ENCODE results near the gene RAB3D. TPM values are rescaled to one million over a fixed set of nuclear protein-coding genes. Genes with fewer than 3 reads are reported as not detected.
A peak's percentile ranks its signal among the peaks of the same experiment; 100 is the strongest.

RAB3D gene
- total RNA-seq (2021; ENCODE audit: unreplicated experiment): 28.9 TPM
- 14.9 and 20.1 TPM in 2 replicates for polyA plus RNA-seq (2012)
- Bru-seq, nascent RNA: percentile 56 among the genes with signal in this experiment
- percentile 84 among the genes with signal in this experiment for BruChase-seq, experiment 1, labeled RNA remaining after a 6-hour chase
- BruChase-seq, experiment 2, labeled RNA remaining after a 2-hour chase: percentile 72 among the genes with signal in this experiment
- long read RNA-seq, full-length matches to known transcripts: 29 of 31 reads
- long read RNA-seq, partial matches to known transcripts: 0 of 31 reads
- long read RNA-seq, other reads (novel, unspliced or antisense): 2 of 31 reads

- Histone ChIP-seq H3K9me2 (ENCODE audit: insufficient read depth) (no peaks in the 10 kb centered on the region), H3K27me3 (ENCODE audit: insufficient read depth, low read length) (no peaks in the 10 kb centered on the region), H3K27ac (ENCODE audit: low read depth, low read length) (peak within 1 kb of the TSS; percentile 62; the same call in 1 of the 2 replicates), H4K20me1 (ENCODE audit: insufficient read depth) (no peaks in the 10 kb centered on the region), H3K4me2 (ENCODE audit: low read length) (peak within 1 kb of the TSS; percentile 96), H3K36me3 (ENCODE audit: control insufficient read depth in 1 of 2, insufficient read depth in 2 of 2, low read length in 2 of 2) (peaks cover 13 to 15% of the 10 kb centered on the region in 2 experiments), H3K79me2 (ENCODE audit: insufficient read depth, low read length) (no peaks in the 10 kb centered on the region), H3K9ac (ENCODE audit: low read length) (peak within 1 kb of the TSS; percentile 76), H2AFZ (ENCODE audit: low read depth, low read length, poor library complexity, severe bottlenecking) (peak within 1 kb of the TSS; percentile 94), H3K4me3 (replicated peaks in 1 of 2; ENCODE audit: low read depth in 1 of 2, low read length in 2 of 2) (peak within 1 kb of the TSS; percentile 69 to 86), H3K9me3 (ENCODE audit: control insufficient read depth in 1 of 2, insufficient read depth in 1 of 2, low read depth in 1 of 2, low read length in 2 of 2) (peaks cover 0 to 5% of the 10 kb centered on the region in 2 experiments; a peak in 1 of 4 replicates), H3K4me1 (ENCODE audit: control insufficient read depth in 1 of 2, insufficient read depth in 2 of 2, low read length in 2 of 2) (peaks cover 21 to 38% of the 10 kb centered on the region in 2 experiments)
- intact Hi-C loops (cut with micrococcal nuclease): no loop called here
- TF ChIP-seq YY1 (IDR thresholded peaks at IDR 0.05; ENCODE audit: extremely low read depth, insufficient replicate concordance, low read depth, low read length) (no peak), REST (IDR thresholded peaks at IDR 0.05; ENCODE audit: low read depth) (no peak), POLR2AphosphoS5 (IDR thresholded peaks at IDR 0.05; ENCODE audit: low read depth, low read length) (peak; percentile 87), EZH2 (IDR thresholded peaks at IDR 0.05) (no peak), ZNF274 (IDR thresholded peaks at IDR 0.05; ENCODE audit: low read depth, low read length) (no peak), ZFX (IDR thresholded peaks at IDR 0.05) (no peak), SP1 (IDR thresholded peaks at IDR 0.05; ENCODE audit: low read depth) (peak; percentile 28; the same call in 1 of the 2 replicates), ELF1 (IDR thresholded peaks at IDR 0.05; ENCODE audit: borderline replicate concordance, low read depth) (no peak)
- CTCF ChIA-PET: interaction anchor here (0.9 to 1.6 kb wide), 3 partner anchors 35 to 101 kb away, joined by 3 read pairs; partner anchors contain the start of gene SWSAP1
- RAD21 ChIA-PET (ENCODE audit: low non-redundant PET in 1 of 2, low total read pairs in 2 of 2, uncharacterized antibody in 2 of 2, unreplicated experiment in 2 of 2): interaction anchor here in 1 of 2 experiments (0.6 kb wide), 1 partner anchor 14 kb away, joined by 3 read pairs; no protein-coding TSS in a partner anchor
- DNase-seq (ENCODE audit: low read depth, low spot score) (peak; percentile 63), ATAC-seq (peak; percentile 96)
- BruUV-seq (replicated peaks): TSS peak; percentile 36
- POLR2A ChIA-PET: interaction anchor here (0.8 to 1.4 kb wide), 3 partner anchors 35 to 42 kb away, joined by 4 read pairs; partner anchors contain the start of gene SWSAP1
These were observed at the start of gene RAB3D for GRCh38 chr19:11339254-11340098. RAB3D (minus strand) TSS chr19:11339657; CDS start chr19:11337399, 2,258 bp downstream.

Data from HCT116 (cell line).